Vagina (tissue), 2 donors: Measurements from ENCODE around the gene RPS6KA5.

Experiments
- POLR2A ChIP-seq, 2 donors: fragments of 450-650 bp; IDR thresholded peaks; one replicate each; pipeline ENCODE4 v1.6.1; 2017; ENCODE audit warnings: antibody characterized with exemption in 2 of 2, mild to moderate bottlenecking in 2 of 2, moderate library complexity in 2 of 2
- POLR2AphosphoS5 ChIP-seq, 2 donors: sonication (generic); formaldehyde crosslinking; IDR thresholded peaks; one replicate each; pipeline ENCODE4 v1.9.0; 2017; ENCODE audit warnings: antibody characterized with exemption in 2 of 2, mild to moderate bottlenecking in 2 of 2, low read depth in 1 of 2; ENCODE audit not compliant: insufficient read depth in 1 of 2
- TF ChIP-seq, protein P1 (sequence below), 3 experiments: fragments of 450-650 bp in 2 of 3; fragments of 200-600 bp in 1 of 3; sonication (generic) in 1 of 3; IDR thresholded peaks; one replicate each; pipeline ENCODE4 v1.5.1; 2017 to 2019; ENCODE audit warnings: antibody characterized with exemption in 3 of 3, mild to moderate bottlenecking in 2 of 3, moderate library complexity in 2 of 3

DNA sequence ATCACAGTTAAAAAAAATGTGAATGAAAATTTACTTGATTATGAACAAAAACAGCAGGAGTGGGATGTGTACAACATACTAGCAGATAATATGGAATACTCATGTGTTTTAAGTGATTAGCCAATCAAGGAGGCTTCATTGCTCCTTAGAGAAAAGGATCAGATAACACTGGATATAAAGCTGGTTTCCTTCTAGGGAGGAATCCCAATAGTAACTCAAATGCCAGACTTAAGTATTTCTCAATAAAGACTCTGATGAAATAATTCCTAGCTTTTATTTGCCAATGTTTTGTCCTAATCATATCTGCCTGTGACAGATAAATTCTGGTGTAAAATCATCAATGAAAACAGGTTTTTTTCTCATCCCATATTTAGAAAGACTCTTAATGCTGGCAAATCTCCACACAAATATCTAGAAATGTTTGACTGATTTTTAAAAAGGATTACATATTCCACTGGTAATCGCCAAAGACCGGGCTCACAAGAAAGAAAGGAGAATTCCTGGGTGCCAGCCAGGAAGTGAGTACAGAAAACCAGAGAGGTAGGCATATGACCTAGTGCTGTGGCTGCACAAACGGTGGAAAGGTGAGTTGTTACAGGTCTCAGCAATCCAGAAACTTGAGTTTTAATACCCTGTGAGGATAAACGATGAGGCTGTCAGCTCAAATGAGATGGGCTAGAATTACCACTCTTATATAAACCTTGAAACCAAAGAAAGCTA is 135.7 kb downstream of the RPS6KA5 start:
- TF ChIP-seq POLR2A (IDR thresholded peaks at IDR 0.05) (no peak), POLR2AphosphoS5 (IDR thresholded peaks at IDR 0.05; ENCODE audit: insufficient read depth in 1 of 2, low read depth in 1 of 2) (no peak)
- TF ChIP-seq, protein P1, sequence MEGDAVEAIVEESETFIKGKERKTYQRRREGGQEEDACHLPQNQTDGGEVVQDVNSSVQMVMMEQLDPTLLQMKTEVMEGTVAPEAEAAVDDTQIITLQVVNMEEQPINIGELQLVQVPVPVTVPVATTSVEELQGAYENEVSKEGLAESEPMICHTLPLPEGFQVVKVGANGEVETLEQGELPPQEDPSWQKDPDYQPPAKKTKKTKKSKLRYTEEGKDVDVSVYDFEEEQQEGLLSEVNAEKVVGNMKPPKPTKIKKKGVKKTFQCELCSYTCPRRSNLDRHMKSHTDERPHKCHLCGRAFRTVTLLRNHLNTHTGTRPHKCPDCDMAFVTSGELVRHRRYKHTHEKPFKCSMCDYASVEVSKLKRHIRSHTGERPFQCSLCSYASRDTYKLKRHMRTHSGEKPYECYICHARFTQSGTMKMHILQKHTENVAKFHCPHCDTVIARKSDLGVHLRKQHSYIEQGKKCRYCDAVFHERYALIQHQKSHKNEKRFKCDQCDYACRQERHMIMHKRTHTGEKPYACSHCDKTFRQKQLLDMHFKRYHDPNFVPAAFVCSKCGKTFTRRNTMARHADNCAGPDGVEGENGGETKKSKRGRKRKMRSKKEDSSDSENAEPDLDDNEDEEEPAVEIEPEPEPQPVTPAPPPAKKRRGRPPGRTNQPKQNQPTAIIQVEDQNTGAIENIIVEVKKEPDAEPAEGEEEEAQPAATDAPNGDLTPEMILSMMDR (IDR thresholded peaks at IDR 0.05) = no peak
